Suppressor macrophage (primary cell): ENCODE data around the gene PODXL2.

Source experiments
- DNase-seq, 4 experiments: peaks; one replicate each; pipeline ENCODE4 v3.0.0-alpha.2; 2020 to 2022

Gene PODXL2

GRCh38 chr3:127710155-127710941, 81.4 kb downstream of the PODXL2 start:
- DNase-seq = no peak

DNA sequence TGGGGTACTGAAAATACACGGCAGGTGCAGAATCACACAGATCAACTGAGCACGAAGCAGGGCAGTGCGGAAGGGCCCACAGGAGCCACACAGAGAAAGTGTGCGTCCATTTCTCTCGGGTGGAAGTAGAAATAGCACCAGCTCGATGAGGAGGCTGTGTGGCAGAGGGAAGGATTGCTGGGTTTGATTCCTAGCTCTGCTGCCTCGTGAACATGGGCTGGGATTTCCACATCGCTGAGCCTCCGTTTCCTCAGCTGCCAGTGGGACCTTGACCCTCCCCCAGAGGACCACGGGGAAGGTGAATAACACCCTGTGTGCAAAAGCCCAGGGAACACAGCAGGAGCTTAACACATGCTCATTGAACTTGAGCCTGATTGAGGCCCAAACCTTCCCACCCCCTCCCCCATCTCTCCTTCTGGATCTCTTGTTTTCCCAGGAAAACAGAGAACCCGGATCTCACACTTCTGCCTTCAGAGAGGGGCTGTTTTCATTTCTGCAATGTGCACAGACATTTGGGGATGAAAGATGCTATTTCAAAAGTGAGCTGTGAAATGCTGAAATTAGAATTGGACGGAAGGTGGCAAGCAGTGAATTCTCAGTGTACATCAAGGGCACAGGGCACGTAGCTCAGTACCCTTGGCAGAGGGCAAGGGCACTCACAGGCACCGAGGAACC, 82.2 kb downstream of the PODXL2 start:
- DNase-seq = no peak

DNA sequence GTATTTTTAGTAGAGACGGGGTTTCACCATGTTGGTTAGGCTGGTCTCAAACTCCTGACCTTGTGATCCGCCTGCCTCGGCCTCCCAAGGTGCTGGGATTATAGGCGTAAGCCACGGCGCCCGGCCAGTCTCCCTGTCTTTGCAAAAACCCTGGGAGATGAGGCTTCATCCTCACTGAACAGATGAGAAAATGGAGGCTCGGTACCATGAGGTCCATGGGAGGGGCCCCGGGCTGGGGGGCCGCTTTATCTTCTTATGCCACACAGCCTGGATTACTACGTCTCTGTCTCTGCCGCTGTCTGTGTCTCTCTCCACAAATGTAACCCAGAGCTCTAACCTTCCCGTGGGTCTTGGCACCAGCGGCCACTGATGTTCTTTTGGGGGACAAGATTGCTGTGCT, 82.9 kb downstream of the PODXL2 start:
- DNase-seq = no peak

DNA sequence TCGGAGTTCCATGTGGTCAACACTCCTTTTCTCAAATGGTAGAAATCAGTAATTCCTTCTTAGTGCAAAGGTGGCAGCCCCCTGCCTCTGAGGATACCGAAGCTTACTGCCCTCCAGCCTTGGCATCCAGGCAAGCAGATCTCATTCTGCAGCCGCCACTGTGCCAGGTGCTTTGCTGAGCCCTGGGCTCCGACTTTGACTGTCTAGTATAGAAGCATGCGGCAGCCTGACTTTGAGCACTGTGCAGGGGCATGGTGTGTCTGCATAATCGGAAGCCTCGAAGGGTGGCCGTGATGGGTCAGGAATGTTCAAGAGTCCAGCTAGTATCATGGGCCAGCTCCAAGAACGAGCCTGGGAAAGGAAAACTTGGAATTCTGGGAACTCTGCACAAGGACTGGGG, 83.5 kb downstream of the PODXL2 start:
- DNase-seq = no peak

DNA sequence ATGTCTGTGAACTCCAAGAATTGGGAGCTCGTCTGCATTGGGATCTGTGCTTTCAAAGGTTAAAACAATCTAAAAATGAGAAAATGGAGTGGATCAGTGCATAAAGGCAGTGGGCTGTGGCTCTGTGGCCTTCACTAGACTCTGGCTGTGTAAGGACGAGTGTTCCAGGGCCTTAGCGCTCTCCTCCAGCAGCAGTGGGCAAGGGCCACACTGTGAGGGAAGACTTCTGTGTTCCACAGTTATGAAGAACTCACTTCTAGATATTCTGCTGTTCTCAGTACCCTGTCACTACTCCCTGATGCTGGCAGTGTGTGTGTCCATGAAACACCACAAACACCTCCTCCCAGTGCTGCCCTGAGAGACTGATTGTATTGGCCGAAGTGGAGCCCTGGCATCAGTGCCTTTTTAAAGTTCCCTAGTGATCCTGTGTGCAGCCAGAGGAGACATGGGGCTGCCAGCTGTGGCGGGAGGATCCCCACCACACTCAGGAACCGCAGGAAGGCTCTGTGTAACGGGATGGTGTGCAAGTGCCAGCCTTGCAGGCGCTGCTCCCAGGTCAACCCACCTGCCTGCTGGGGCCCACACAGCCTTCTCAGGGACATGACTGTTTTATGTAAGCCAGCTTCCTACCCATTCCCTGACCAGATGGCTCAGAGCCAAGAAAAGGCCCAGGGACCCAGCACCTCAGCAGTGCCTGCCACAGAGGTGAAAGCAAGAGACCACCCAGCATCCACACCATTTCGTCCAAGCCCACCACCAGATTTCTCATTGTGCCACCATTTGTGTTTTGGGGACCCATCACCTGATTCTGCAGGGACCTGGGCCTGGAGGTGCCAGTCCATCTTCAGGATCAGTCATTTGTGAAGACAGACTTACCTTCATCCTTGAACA, 84.1 kb downstream of the PODXL2 start:
- no peak for DNase-seq

GRCh38 chr3:127714125-127714571, 85.2 kb downstream of the PODXL2 start:
- no peak for DNase-seq

- DNase-seq = no peak
Observed at GRCh38 chr3:127714866-127715265, 85.9 kb downstream of the PODXL2 start.

DNA sequence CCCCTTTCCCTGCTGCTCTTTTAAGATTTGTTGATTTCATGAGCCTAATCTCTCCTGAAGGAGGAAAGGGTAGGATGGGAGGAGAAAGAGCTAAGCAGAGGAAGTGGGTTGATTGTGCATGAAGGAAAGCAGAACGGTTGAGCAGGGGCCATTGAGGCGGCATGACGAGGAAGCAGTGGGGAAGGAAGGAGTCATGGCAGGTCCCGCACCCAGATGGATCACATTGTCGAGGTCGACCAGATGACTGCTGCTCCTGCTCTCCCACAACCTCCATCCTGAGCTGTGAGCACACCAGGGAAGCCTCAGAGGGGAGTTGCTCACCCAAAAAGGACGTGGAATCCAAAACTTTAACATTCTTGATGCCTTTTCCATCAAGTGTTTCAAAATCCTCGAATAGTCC, 86.5 kb downstream of the PODXL2 start:
- DNase-seq = peak; percentile 55 to 76 (median 70)

- peak; percentile 31 to 50 (median 46) for DNase-seq
Observed at GRCh38 chr3:127716384-127716783, 87.4 kb downstream of the PODXL2 start.

DNA sequence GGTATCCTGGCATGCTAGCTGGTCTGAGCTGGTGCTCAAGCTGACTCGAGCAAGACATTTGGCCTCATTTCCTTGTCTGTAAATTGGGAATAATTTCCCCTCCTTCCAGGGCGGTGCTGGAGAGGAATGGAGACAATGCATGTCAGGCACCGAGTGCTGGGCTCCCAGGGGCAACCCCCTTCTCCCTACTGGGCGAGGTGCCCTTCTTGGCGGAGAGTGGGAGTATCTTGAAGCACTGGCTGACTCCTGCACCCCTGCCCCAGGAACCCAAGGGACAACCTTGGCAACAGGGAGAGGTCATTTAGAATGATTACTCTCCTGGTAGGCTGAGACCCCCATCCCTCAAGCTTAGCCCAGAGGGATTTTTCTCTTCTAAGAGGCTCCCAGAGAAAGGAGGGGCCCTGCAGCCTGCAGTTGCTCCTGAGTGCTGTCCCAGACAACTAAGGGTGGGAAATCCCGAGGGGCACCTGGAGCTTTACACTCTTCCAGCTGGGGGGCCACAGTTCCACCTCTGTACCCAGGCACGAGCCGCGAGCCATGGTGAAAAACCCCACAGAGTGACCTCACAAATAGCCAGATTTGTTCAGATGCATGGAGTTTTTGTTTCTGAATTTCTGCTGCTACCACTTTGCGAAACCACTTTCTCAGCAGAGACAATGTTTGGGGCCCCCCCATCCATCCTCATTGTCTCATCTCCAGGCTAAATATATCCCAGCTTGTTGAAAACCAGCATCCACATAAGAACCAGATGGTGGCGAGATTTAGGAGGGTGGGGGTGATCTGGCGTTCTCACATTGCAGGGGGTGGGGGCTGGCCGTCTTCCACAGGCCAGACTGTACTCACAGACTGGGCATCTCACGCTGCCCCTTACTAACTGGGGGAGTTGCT, 88.6 kb downstream of the PODXL2 start:
- DNase-seq = no peak

- DNase-seq = no peak
Observed at GRCh38 chr3:127718245-127718915, 89.4 kb downstream of the PODXL2 start.

DNA sequence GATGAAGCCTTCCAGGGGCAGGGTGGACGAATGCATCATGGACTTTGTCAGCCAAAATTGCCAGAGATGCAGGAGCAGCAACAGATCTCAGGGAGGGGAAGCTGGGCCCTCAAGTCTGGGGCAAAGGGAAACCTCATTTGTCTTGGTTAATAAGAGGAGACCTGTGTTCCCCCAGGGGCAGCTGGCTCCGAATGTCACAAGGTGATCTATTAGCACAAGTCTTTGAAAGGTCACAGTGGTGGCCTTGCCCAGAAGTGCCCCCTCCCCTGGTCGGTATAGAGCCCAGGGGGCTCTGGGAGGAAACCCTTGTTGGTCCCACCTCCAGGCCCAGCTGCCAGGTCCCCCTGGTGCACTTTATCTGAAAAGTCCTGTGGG, 89.9 kb downstream of the PODXL2 start:
- no peak for DNase-seq

DNA sequence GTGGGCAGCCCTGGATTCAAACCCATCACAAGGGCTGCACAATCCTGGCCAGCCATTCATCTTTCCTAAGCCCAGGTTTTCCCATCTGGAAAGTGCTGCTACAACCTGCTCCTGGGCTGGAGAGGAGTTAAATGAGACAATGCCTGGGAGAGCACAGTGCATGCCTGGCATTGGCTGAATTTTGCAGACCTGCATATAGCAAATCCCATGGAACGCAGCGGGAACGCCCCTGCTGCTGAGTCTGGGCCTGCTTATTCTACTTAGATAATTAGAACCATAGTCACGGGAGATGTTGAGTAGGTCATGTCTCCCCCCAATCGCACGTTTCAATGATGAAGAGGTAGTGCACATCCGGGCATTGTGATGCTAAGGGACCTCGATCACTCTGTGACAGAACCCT, 90.4 kb downstream of the PODXL2 start:
- no peak for DNase-seq

- DNase-seq = no peak
Observed at GRCh38 chr3:127720161-127720823, 91.3 kb downstream of the PODXL2 start.

GRCh38 chr3:127720985-127721935, 92.3 kb downstream of the PODXL2 start:
- DNase-seq = no peak

- no peak for DNase-seq
Observed at GRCh38 chr3:127722091-127722784, 93.3 kb downstream of the PODXL2 start.
